ENCODE results near the gene LYL1.

LYL1 gene

GRCh38 chr19:13104848-13105711 lies 2.4 kb upstream of the LYL1 start:
- DNase-seq (ENCODE audit: low read depth): no peak

- no peak for DNase-seq (ENCODE audit: low read depth)
Observed at GRCh38 chr19:13104360-13104847, 1.7 kb upstream of the LYL1 start.

DNA sequence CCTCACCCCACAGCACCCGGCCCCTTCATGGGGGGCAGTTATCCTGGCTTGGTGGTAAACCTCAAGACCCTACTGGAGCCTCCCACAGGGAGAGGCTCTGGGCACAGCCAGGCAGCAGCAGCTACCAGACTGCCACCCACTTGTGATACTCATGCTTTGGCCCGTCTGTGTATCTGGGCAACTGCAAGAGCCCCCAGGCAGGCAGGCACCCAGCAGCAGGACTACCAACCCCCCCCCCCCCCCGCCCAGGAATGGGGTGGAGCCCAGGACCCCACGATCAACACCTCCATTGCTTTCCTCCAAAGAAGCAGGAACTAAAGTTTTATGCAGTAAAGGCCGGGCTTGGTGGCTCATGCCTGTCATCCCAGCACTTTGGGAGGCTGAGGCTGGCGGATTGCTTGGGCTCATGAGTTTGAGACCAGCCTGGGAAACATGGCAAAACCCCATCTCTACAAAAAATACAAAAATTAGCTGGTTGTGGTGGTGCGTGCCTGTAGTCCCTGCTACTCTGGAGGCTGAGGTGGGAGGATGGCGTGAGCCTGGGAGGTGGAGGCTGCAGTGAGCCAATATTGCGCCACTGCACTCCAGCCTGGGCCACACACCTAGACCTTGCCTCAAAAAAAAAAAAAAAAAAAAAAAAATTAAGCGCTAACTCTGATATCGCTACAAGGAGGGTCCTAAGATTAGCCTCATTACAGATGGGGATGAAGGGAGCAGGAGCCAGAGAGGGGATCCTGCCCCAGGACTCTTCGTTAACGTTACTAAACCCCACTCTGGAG lies 1.1 kb upstream of the LYL1 start:
- DNase-seq (ENCODE audit: low read depth): no peak

- DNase-seq (ENCODE audit: low read depth): no peak
Observed at GRCh38 chr19:13102416-13102665, 317 bp downstream of the LYL1 start.

DNA sequence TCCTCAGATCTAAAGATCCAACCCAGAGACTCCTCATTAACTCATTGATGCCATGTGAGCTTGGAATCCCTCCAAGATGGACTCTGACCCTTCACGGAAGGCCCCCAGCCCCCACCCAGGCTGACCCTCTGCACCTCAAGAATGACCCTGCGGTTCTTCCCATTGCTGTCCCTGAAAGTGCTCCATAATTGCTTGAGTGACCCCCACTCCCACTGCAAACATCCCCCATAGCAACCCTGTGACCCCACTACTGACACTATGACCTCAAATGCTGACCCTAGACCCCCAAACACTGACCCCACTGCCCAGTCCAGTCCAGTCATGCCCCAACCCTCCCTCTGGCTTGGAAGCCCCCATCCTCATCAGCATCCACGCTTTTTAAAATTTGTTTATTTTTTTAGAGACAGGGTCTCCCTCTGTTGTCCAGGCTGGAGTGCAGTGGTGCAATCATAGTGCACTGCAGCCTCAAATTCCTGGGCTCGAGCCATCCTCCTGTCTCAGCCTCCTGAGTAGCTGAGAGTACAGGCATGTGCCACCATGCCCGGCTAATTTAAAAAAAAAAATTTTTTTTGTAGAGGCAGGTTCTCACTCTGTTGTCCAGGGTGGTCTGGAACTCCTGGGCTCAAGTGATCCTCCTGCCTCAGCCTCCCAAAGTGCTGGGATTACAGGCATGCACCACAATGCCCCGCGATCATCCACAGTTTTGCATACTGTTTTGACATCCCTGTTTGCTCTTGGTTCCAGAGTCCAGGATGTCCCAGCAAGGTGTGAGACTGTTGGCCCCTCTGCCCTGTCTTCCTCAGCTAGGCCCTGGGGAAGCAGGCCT lies 855 bp downstream of the LYL1 start:
- no peak for DNase-seq (ENCODE audit: low read depth)

GRCh38 chr19:13100841-13101589 lies 1.6 kb downstream of the LYL1 start:
- DNase-seq (ENCODE audit: low read depth): no peak

GRCh38 chr19:13100031-13100588 lies 2.5 kb downstream of the LYL1 start:
- peak; percentile 51 for DNase-seq (ENCODE audit: low read depth)

GRCh38 chr19:13099073-13099999 lies 3.3 kb downstream of the LYL1 start:
- no peak for DNase-seq (ENCODE audit: low read depth)

DNA sequence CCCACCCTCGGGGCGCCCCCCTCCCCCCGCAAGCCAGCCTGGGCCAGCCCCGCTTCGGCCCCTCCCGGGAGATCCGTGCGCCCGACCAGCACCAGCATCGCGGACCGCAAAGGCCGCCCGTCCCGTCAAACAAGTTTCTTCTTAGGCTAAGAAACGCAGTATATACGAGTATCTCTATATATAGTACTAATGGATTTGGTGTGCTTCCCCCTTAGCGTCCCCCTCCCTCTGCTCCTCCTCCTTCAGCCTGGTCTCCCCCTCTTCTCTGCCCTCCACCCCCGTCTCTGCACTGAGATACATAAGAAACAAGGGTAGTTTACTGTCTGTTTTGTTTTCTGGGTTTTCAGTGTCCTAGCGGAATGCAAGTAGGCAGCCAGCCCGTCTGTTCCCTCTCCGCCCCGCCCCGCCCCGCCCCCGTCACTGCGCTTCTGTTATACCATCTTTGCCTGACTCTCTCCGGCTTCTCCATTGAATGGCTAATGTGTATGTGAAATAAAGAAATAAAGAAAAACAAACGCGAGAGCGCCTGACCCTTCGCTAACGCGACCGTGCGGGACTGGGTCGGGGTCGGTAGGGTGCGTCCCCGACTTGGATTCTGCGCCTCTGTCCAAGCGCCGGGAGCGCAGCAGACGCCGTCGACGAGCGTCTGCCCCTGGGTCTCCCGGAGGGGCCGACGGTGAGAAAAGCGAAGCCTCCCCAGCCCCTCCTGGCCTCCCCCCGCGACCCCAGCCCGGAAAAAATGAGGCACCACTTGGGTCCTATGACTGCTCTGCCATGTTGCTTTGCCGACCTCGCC lies 4.2 kb downstream of the LYL1 start:
- DNase-seq (ENCODE audit: low read depth): no peak

DNA sequence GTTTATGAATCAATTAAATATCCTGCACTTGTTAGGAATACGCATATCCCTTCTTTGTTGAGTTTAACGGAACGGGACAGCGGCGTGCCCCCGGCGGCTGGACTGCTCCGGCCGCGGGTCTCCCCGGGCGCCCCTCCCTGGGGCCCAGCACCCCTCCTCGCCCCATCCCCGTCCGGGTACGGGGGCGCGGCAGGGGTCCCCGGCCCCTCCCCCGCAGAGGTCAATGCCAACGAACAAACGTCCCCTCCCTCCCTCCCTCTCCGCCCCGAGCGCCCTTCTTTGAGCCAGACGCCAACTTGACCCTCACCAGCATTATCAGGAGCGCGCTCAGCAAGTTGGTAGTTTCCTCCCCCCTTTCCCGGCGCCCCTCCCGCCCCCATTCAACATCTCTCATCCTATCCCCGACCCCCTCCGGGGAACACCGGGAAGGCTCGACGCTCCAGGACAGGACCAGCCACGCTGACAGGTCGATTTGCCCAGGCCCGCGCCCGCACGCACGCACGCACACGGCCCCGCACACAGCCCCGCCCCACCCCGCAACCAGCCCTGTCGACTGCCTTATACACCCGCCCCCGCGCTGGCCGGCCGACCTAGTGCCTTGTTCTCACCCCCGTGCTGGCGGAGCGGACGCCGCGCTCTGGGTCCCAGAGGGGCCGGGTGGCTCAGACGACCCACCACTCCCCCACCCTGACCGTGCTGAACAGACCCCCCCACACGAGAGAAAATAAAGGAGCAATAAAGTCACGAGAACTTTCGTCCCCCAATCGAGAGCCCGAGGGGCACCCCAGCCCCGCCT lies 5.0 kb downstream of the LYL1 start:
- DNase-seq (ENCODE audit: low read depth): no peak

GRCh38 chr19:13097033-13097462 lies 5.6 kb downstream of the LYL1 start:
- DNase-seq (ENCODE audit: low read depth): no peak

- DNase-seq (ENCODE audit: low read depth): no peak
Observed at GRCh38 chr19:13095934-13096927, 6.4 kb downstream of the LYL1 start.

DNA sequence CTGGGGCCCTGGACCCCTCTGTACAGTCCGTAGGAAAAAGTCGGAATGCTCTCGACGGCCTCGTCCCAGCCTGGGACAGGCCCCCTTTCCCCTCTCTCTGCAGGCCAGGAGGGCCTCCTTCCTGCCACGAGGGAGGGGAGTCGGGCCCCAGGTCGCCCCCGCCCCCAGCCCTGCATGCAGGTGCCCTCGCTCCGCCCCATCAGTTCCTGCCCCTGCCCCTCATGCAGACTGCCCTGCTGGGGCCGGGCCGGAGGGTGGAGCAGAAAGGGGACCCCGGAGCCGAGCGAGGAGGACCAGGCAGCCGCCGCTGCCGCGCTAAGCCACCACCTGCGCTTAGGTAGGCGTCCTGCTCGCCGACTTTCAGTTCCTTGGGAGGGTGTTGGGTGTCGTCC lies 7.3 kb downstream of the LYL1 start:
- no peak for DNase-seq (ENCODE audit: low read depth)

- no peak for DNase-seq (ENCODE audit: low read depth)
Observed at GRCh38 chr19:13094771-13095392, 7.8 kb downstream of the LYL1 start.

- no peak for DNase-seq (ENCODE audit: low read depth)
Observed at GRCh38 chr19:13094106-13094504, 8.6 kb downstream of the LYL1 start.

- peak; percentile 66 for DNase-seq (ENCODE audit: low read depth)
Observed at GRCh38 chr19:13093407-13094105, 9.1 kb downstream of the LYL1 start.
